GM12875 (cell line): Measurements from ENCODE around the gene UCHL3.

ENCODE experiments used
- H3K4me3 ChIP-seq: one replicate; pipeline ENCODE4 v1.5.1; 2011; ENCODE audit warnings: low read depth, low read length, control low read depth
- CTCF ChIP-seq: IDR thresholded peaks from 2 replicates; pipeline ENCODE4 v1.5.1; 2011; ENCODE audit warnings: low read depth, mild to moderate bottlenecking, control low read depth, inconsistent platforms, low read length, moderate library complexity, borderline replicate concordance; ENCODE audit not compliant: insufficient read depth

The UCHL3 gene

GRCh38 chr13:75620020-75620419 lies 70.4 kb downstream of the UCHL3 start:
- no peak for TF ChIP-seq CTCF
- no peak overlapping the region for H3K4me3 ChIP-seq

GRCh38 chr13:75621147-75621546 lies 71.6 kb downstream of the UCHL3 start:
- H3K4me3 ChIP-seq = no peak overlapping the region
- TF ChIP-seq CTCF = no peak

- no peak for TF ChIP-seq CTCF
- H3K4me3 ChIP-seq = no peak overlapping the region
Observed at GRCh38 chr13:75628801-75629200, 79.2 kb downstream of the UCHL3 start.

- no peak for TF ChIP-seq CTCF
- no peak overlapping the region for H3K4me3 ChIP-seq
Observed at GRCh38 chr13:75633285-75633684, 83.7 kb downstream of the UCHL3 start.

GRCh38 chr13:75635101-75635827 lies 85.7 kb downstream of the UCHL3 start:
- H3K4me3 ChIP-seq = peak overlapping the region; percentile 81
- TF ChIP-seq CTCF = no peak

- peak within 1 kb of the TSS; percentile 81 for H3K4me3 ChIP-seq
- no peak for TF ChIP-seq CTCF
Observed at GRCh38 chr13:75635828-75636435, 86.3 kb downstream of the UCHL3 start, which contains the start of gene LMO7. TSS of gene LMO7 (plus strand) at chr13:75636330. CDS start at chr13:75636658, 328 bp downstream.

GRCh38 chr13:75636436-75637180 lies 87.0 kb downstream of the UCHL3 start:
- no peak for TF ChIP-seq CTCF
- peak overlapping the region; percentile 81 for H3K4me3 ChIP-seq
